PC-9 (cell line): Measurements from ENCODE around the gene N4BP2L2. TPM values are rescaled to one million over a fixed set of nuclear protein-coding genes. Genes with fewer than 3 reads are reported as not detected.

Experiments
- BruUV-seq: library from RNA; stranded (reverse); fragments of 400-500 nt; replicated peaks from 2 replicates; lab custom pipeline; 2021; lab: Mats Ljungman, UMichigan
- CTCF ChIA-PET: fragments of 300-600 bp; sonication (Branson Sonifier 250); formaldehyde crosslinking; loops from one replicate; lab custom pipeline; 2022; ENCODE audit warnings: antibody characterized with exemption; lab: Charles Lee
- POLR2A ChIA-PET: fragments of 300-600 bp; sonication (Branson Sonifier 250); formaldehyde crosslinking; loops from one replicate; lab custom pipeline; 2022; ENCODE audit warnings: antibody characterized with exemption; ENCODE audit not compliant: unreplicated experiment; lab: Charles Lee
- DNase-seq, 2 experiments: peaks; one replicate each; pipeline versions ENCODE4 v3.0.0 to v3.0.0-alpha.2; 2015 to 2022; ENCODE audit warnings: mixed read lengths in 1 of 2
- H2AFZ ChIP-seq: fragments of 200-600 bp; sonication (generic); 2 replicates; pipeline ENCODE4 v1.8.1; 2017; ENCODE audit warnings: antibody characterized with exemption
- H3F3A ChIP-seq: fragments of 200-600 bp; sonication (generic); 2 replicates; pipeline ENCODE4 v1.8.1; 2017; ENCODE audit warnings: antibody characterized with exemption, mild to moderate bottlenecking, low read depth; ENCODE audit not compliant: insufficient read depth
- H3K27ac ChIP-seq: fragments of 200-600 bp; sonication (generic); 2 replicates; pipeline ENCODE4 v1.6.1; 2016; ENCODE audit warnings: mixed run types
- H3K27me3 ChIP-seq: fragments of 200-600 bp; sonication (generic); 2 replicates; pipeline ENCODE4 v1.6.1; 2016; ENCODE audit warnings: low read depth, mixed run types; ENCODE audit not compliant: insufficient read depth
- H3K36me3 ChIP-seq: fragments of 200-600 bp; sonication (generic); 2 replicates; pipeline ENCODE4 v1.6.1; 2016; ENCODE audit warnings: low read depth, mixed run types
- H3K4me1 ChIP-seq: fragments of 200-600 bp; sonication (generic); replicated peaks from 2 replicates; pipeline ENCODE4 v1.6.1; 2016; ENCODE audit warnings: mixed run types; ENCODE audit not compliant: insufficient read depth
- H3K4me2 ChIP-seq: fragments of 200-600 bp; sonication (generic); 2 replicates; pipeline ENCODE4 v1.6.1; 2017; ENCODE audit warnings: mixed run types
- H3K4me3 ChIP-seq: fragments of 200-600 bp; sonication (generic); 2 replicates; pipeline ENCODE4 v1.6.1; 2016; ENCODE audit warnings: mixed run types
- H3K79me2 ChIP-seq: fragments of 200-600 bp; sonication (generic); 2 replicates; pipeline ENCODE4 v1.6.1; 2017; ENCODE audit warnings: low read depth, mixed run types
- H3K9me2 ChIP-seq: fragments of 200-600 bp; sonication (generic); 2 replicates; pipeline ENCODE4 v1.8.1; 2017; ENCODE audit warnings: mild to moderate bottlenecking; ENCODE audit not compliant: insufficient read depth
- H3K9me3 ChIP-seq: fragments of 200-600 bp; sonication (generic); 2 replicates; pipeline ENCODE4 v1.8.1; 2016; ENCODE audit warnings: low read depth; ENCODE audit not compliant: insufficient read depth
- H4K20me1 ChIP-seq: fragments of 200-600 bp; sonication (generic); 2 replicates; pipeline ENCODE4 v1.8.1; 2017; ENCODE audit not compliant: insufficient read depth
- CTCF ChIP-seq: fragments of 200-600 bp; sonication (generic); conservative IDR thresholded peaks from 2 replicates; pipeline ENCODE4 v1.6.1; 2017; ENCODE audit warnings: mixed run types, antibody characterized with exemption, mild to moderate bottlenecking, moderate library complexity
- EZH2 ChIP-seq: fragments of 200-600 bp; sonication (generic); IDR thresholded peaks from 2 replicates; pipeline ENCODE4 v1.8.0; 2017; ENCODE audit warnings: antibody characterized with exemption, low read depth
- intact Hi-C: fragments of 100-400 bp; cut with micrococcal nuclease; formaldehyde crosslinking; loops from one replicate; pipeline ENCODE4 v1.10.0; 2022; ENCODE audit not compliant: unreplicated experiment
- total RNA-seq: library from RNA; stranded (reverse); gene quantifications from 2 replicates; pipeline ENCODE4 v1.2.3, GENCODE V29; 2021

The N4BP2L2 gene
- total RNA-seq, 1 experiment from 2014 or later, result 81.3 TPM

- intact Hi-C loops, result loop anchor here (2.0 to 10.0 kb wide), 3 partner anchors 111 to 1005 kb away; partner anchors contain the start of genes BRCA2, N4BP2L1 and ZAR1L
- BruUV-seq, result TSS peak; percentile 77
- Histone ChIP-seq H3K4me3 (peak overlapping the region; percentile 70), H2AFZ (peak overlapping the region; percentile 84), H3K27me3 (no peaks in the 10 kb centered on the region), H3K36me3 (peaks cover 30% of the 10 kb centered on the region), H3K9me3 (no peaks in the 10 kb centered on the region), H4K20me1 (no peaks in the 10 kb centered on the region; the same call in 1 of the 2 replicates), H3K27ac (peak overlapping the region; percentile 83), H3K4me2 (peak overlapping the region; percentile 95), H3K4me1 (peaks cover 31% of the 10 kb centered on the region), H3K9me2 (no peaks in the 10 kb centered on the region), H3K79me2 (peaks cover 52% of the 10 kb centered on the region), H3F3A (no peaks in the 10 kb centered on the region)
- TF ChIP-seq EZH2 (no peak), CTCF (no peak)
- POLR2A ChIA-PET, result no interaction called here
- CTCF ChIA-PET, result interaction anchor here (0.6 to 0.7 kb wide), 2 partner anchors 48 to 58 kb away, joined by 4 read pairs; no protein-coding TSS in a partner anchor
- peak in 1 of 2 experiments; percentile 48 for DNase-seq
Measured at GRCh38 chr13:32538143-32538620, 413 bp downstream of the N4BP2L2 start.

- CTCF ChIA-PET, result interaction anchor here (0.6 to 0.7 kb wide), 3 partner anchors 48 to 250 kb away, joined by 4 to 7 read pairs (median 4); no protein-coding TSS in a partner anchor
- no TSS peak for BruUV-seq
Measured at GRCh38 chr13:32537580-32538142, 934 bp downstream of the N4BP2L2 start.

GRCh38 chr13:32535748-32536147 is 2.8 kb downstream of the N4BP2L2 start:
- H3K9me2 ChIP-seq, result no peaks in the 10 kb centered on the region; the same call in 1 of the 2 replicates
- no peak overlapping the region for H2AFZ ChIP-seq
- peaks cover 37% of the 10 kb centered on the region for H3K36me3 ChIP-seq
- no peak overlapping the region for H3K27ac ChIP-seq
- POLR2A ChIA-PET, result no interaction called here
- peak overlapping the region; percentile 15; the same call in 1 of the 2 replicates for H3K4me2 ChIP-seq
- no TSS peak for BruUV-seq
- H3F3A ChIP-seq, result no peaks in the 10 kb centered on the region
- CTCF ChIA-PET, result no interaction called here
- intact Hi-C loops, result loop anchor here (5.0 to 10.0 kb wide), 2 partner anchors 108 to 221 kb away; partner anchors contain the start of genes BRCA2, N4BP2L1 and ZAR1L
- no peaks in the 10 kb centered on the region for H3K27me3 ChIP-seq
- no peak for DNase-seq
- H4K20me1 ChIP-seq, result peaks cover 20% of the 10 kb centered on the region
- H3K79me2 ChIP-seq, result peaks cover 77% of the 10 kb centered on the region
- H3K4me1 ChIP-seq, result peaks cover 35% of the 10 kb centered on the region
- no peak overlapping the region for H3K4me3 ChIP-seq
- TF ChIP-seq EZH2 (no peak), CTCF (no peak)
- no peaks in the 10 kb centered on the region for H3K9me3 ChIP-seq

More at GRCh38 chr13:32537580-32538142, 934 bp downstream of the N4BP2L2 start:
- DNase-seq, result peak in 1 of 2 experiments; percentile 2
- peak overlapping the region; percentile 83 for H3K27ac ChIP-seq
- H3K9me3 ChIP-seq, result no peaks in the 10 kb centered on the region
- peaks cover 31% of the 10 kb centered on the region for H3K4me1 ChIP-seq
- H3K79me2 ChIP-seq, result peaks cover 58% of the 10 kb centered on the region
- no peaks in the 10 kb centered on the region for H3K27me3 ChIP-seq
- intact Hi-C loops, result loop anchor here (2.0 to 10.0 kb wide), 3 partner anchors 110 to 1005 kb away; partner anchors contain the start of genes BRCA2, N4BP2L1 and ZAR1L
- peaks cover 30% of the 10 kb centered on the region for H3K36me3 ChIP-seq
- peaks cover 3% of the 10 kb centered on the region; the same call in 1 of the 2 replicates for H4K20me1 ChIP-seq
- H3K9me2 ChIP-seq, result no peaks in the 10 kb centered on the region
- peak overlapping the region; percentile 95 for H3K4me2 ChIP-seq
- peak overlapping the region; percentile 70 for H3K4me3 ChIP-seq
- POLR2A ChIA-PET, result no interaction called here
- no peaks in the 10 kb centered on the region for H3F3A ChIP-seq
- TF ChIP-seq CTCF (no peak), EZH2 (no peak)
- H2AFZ ChIP-seq, result peak overlapping the region; percentile 84
